ENCODE measurements around the gene CLN5. TPM values are rescaled to one million over a fixed set of nuclear protein-coding genes. Genes with fewer than 3 reads are reported as not detected.

Gene CLN5
- total and polyA plus RNA-seq, 2 of the 13 experiments (the other 11 are each of a cell fraction or from before 2014, with no cell fraction given): 10.1 to 13.7 TPM

GRCh38 chr13:77013853-77014542 is 22.1 kb downstream of the CLN5 start:
- Histone ChIP-seq H3K4me1 (ENCODE audit: insufficient read depth, low read length) (no peaks in the 10 kb centered on the region), H3K9ac (ENCODE audit: insufficient read depth, low read depth, low read length) (no peak overlapping the region), H3K4me3 (replicated peaks in 1 of 3; ENCODE audit: insufficient read depth in 1 of 3, low read depth in 2 of 3, low read length in 3 of 3) (no peak overlapping the region), H3K4me2 (ENCODE audit: low read depth, low read length) (no peak overlapping the region), H3K27me3 (ENCODE audit: control insufficient read depth in 1 of 2, insufficient read depth in 2 of 2, low read length in 2 of 2) (no peaks in the 10 kb centered on the region), H2AFZ (ENCODE audit: low read length) (no peak overlapping the region), H4K20me1 (ENCODE audit: insufficient read depth, low read length) (no peaks in the 10 kb centered on the region; the same call in 1 of the 2 replicates), H3K9me3 (ENCODE audit: low read length) (no peaks in the 10 kb centered on the region), H3K79me2 (ENCODE audit: insufficient read depth, low read length) (peaks cover 3% of the 10 kb centered on the region), H3K27ac (ENCODE audit: extremely low read length, insufficient read depth, low read length) (no peak overlapping the region), H3K36me3 (replicated peaks in 1 of 2; ENCODE audit: control insufficient read depth in 1 of 2, insufficient read depth in 2 of 2, low read length in 2 of 2) (peaks cover 12 to 71% of the 10 kb centered on the region in 2 experiments)
- ChIA-PET POLR2A (interaction anchor here (0.7 to 1.1 kb wide), 2 partner anchors 12 to 22 kb away, joined by 3 to 4 read pairs; partner anchors contain the start of genes CLN5 and FBXL3), CTCF (ENCODE audit: low intra/inter-chr PET ratio, low total read pairs) (no interaction called here)
- no peak for FAIRE-seq
- DNase-seq (ENCODE audit: low spot score): no peak
- no TSS peak for BruUV-seq (replicated peaks)
- in situ Hi-C loops (cut with HindIII; ENCODE audit: extremely low pct_ligation_motif_present, low pct_unique_long_range_greater_than_20kb): no loop called here
- intact Hi-C loops (cut with micrococcal nuclease; ENCODE audit: unreplicated experiment): no loop called here
- no peak for ATAC-seq
- 94% methylated on average over 2 of the region's 2 CpGs for WGBS (ENCODE audit: low lambda C conversion rate)
- TF ChIP-seq ZNF350 (CRISPR knock-in tag; IDR thresholded peaks at IDR 0.05; ENCODE audit: borderline replicate concordance, low read depth) (no peak), TSC22D2 (CRISPR knock-in tag; IDR thresholded peaks at IDR 0.05; ENCODE audit: borderline replicate concordance) (no peak), ATF6 (CRISPR knock-in tag; conservative IDR thresholded peaks at IDR 0.05) (no peak), SP140L (CRISPR knock-in tag; IDR thresholded peaks at IDR 0.05; ENCODE audit: borderline replicate concordance) (no peak), REL (CRISPR knock-in tag; conservative IDR thresholded peaks at IDR 0.05) (no peak), ARNT2 (CRISPR knock-in tag; IDR thresholded peaks at IDR 0.05; ENCODE audit: low read depth) (no peak), ZNF616 (CRISPR knock-in tag; IDR thresholded peaks at IDR 0.05; ENCODE audit: low read depth) (no peak), FOXP4 (CRISPR knock-in tag; IDR thresholded peaks at IDR 0.05) (no peak), GZF1 (CRISPR knock-in tag; IDR thresholded peaks at IDR 0.05) (no peak), TEAD3 (CRISPR knock-in tag; optimal IDR thresholded peaks at IDR 0.05; ENCODE audit: borderline replicate concordance) (no peak), ZNF780A (CRISPR knock-in tag; IDR thresholded peaks at IDR 0.05) (no peak), ZNF275 (CRISPR knock-in tag; IDR thresholded peaks at IDR 0.05; ENCODE audit: borderline replicate concordance) (no peak), ZBTB37 (CRISPR knock-in tag; IDR thresholded peaks at IDR 0.05) (no peak), ZNF264 (CRISPR knock-in tag; IDR thresholded peaks at IDR 0.05) (no peak)

Data from HepG2 (cell line).